ENCODE measurements around the gene AP2S1. TPM values are rescaled to one million over a fixed set of nuclear protein-coding genes. Genes with fewer than 3 reads are reported as not detected.

Gene AP2S1
- polyA plus RNA-seq, 1 donor (not counting 4 experiments of a cell fraction or from before 2014, with no cell fraction given): 183 TPM

- Histone ChIP-seq H3K27me3 (ENCODE audit: control insufficient read depth, extremely low read depth, insufficient read depth, low read length) (no peaks in the 10 kb centered on the region), H3K4me2 (ENCODE audit: control insufficient read depth, extremely low read depth, insufficient read depth, low read depth, low read length) (no peak overlapping the region), H3K4me3 (ENCODE audit: control insufficient read depth in 2 of 3, extremely low read depth in 1 of 3, insufficient read depth in 2 of 3, low read depth in 1 of 3, low read length in 3 of 3) (no peak overlapping the region), H4K20me1 (ENCODE audit: control insufficient read depth, extremely low read depth, insufficient read depth, low read length) (no peaks in the 10 kb centered on the region), H2AFZ (ENCODE audit: control insufficient read depth, low read length) (no peak overlapping the region), H3K27ac (ENCODE audit: control insufficient read depth, insufficient read depth, low read length) (peak overlapping the region; percentile 93), H3K9ac (ENCODE audit: control insufficient read depth, extremely low read depth, insufficient read depth, low read length) (no peak overlapping the region), H3K36me3 (ENCODE audit: control insufficient read depth in 2 of 2, extremely low read depth in 1 of 2, insufficient read depth in 2 of 2, low read length in 2 of 2) (no peaks in the 10 kb centered on the region), H3K9me1 (ENCODE audit: control insufficient read depth, extremely low read depth, insufficient read depth, low read length) (no peaks in the 10 kb centered on the region), H3K9me3 (ENCODE audit: control insufficient read depth, low read depth, low read length) (no peaks in the 10 kb centered on the region), H3K4me1 (ENCODE audit: control insufficient read depth, extremely low read depth, insufficient read depth, low read length) (peaks cover 7% of the 10 kb centered on the region), H3K79me2 (ENCODE audit: control insufficient read depth, insufficient read depth, low read length) (no peaks in the 10 kb centered on the region)
- no peak for FAIRE-seq
- TF ChIP-seq CTCF (optimal IDR thresholded peaks at IDR 0.05 in 1 of 3, IDR thresholded peaks at IDR 0.05 in 1 of 3, conservative IDR thresholded peaks at IDR 0.05 in 1 of 3; ENCODE audit: extremely low read depth in 1 of 3, insufficient read depth in 2 of 3, low read length in 3 of 3): no peak
- no peak for TF ChIP-seq EZH2 (IDR thresholded peaks at IDR 0.05; ENCODE audit: low read length)
- DNase-seq (ENCODE audit: low read depth, low spot score): no peak
- dilution Hi-C loops (cut with MboI; ENCODE audit: extremely low pct_ligation_motif_present, low sequenced_read_pairs): no loop called here
Observed at GRCh38 chr19:46828484-46828883, 22.2 kb downstream of the AP2S1 start.

- no peaks in the 10 kb centered on the region for H3K9me3 ChIP-seq (ENCODE audit: control insufficient read depth, low read depth, low read length)
- no peak overlapping the region for H3K9ac ChIP-seq (ENCODE audit: control insufficient read depth, extremely low read depth, insufficient read depth, low read length)
- FAIRE-seq (no peak), DNase-seq (ENCODE audit: low read depth, low spot score) (no peak)
- H3K36me3 ChIP-seq (ENCODE audit: control insufficient read depth in 2 of 2, extremely low read depth in 1 of 2, insufficient read depth in 2 of 2, low read length in 2 of 2): no peaks in the 10 kb centered on the region
- peak overlapping the region; percentile 1 for H3K4me2 ChIP-seq (ENCODE audit: control insufficient read depth, extremely low read depth, insufficient read depth, low read depth, low read length)
- H3K79me2 ChIP-seq (ENCODE audit: control insufficient read depth, insufficient read depth, low read length): no peaks in the 10 kb centered on the region
- H2AFZ ChIP-seq (ENCODE audit: control insufficient read depth, low read length): no peak overlapping the region
- H4K20me1 ChIP-seq (ENCODE audit: control insufficient read depth, extremely low read depth, insufficient read depth, low read length): no peaks in the 10 kb centered on the region
- peaks cover 22% of the 10 kb centered on the region for H3K4me1 ChIP-seq (ENCODE audit: control insufficient read depth, extremely low read depth, insufficient read depth, low read length)
- TF ChIP-seq EZH2 (IDR thresholded peaks at IDR 0.05; ENCODE audit: low read length) (no peak), CTCF (optimal IDR thresholded peaks at IDR 0.05 in 1 of 3, IDR thresholded peaks at IDR 0.05 in 1 of 3, conservative IDR thresholded peaks at IDR 0.05 in 1 of 3; ENCODE audit: extremely low read depth in 1 of 3, insufficient read depth in 2 of 3, low read length in 3 of 3) (no peak)
- dilution Hi-C loops (cut with MboI; ENCODE audit: extremely low pct_ligation_motif_present, low sequenced_read_pairs): no loop called here
- H3K27ac ChIP-seq (ENCODE audit: control insufficient read depth, insufficient read depth, low read length): no peak overlapping the region
- no peaks in the 10 kb centered on the region for H3K9me1 ChIP-seq (ENCODE audit: control insufficient read depth, extremely low read depth, insufficient read depth, low read length)
- H3K4me3 ChIP-seq (ENCODE audit: control insufficient read depth in 2 of 3, extremely low read depth in 1 of 3, insufficient read depth in 2 of 3, low read depth in 1 of 3, low read length in 3 of 3): no peak overlapping the region
- H3K27me3 ChIP-seq (ENCODE audit: control insufficient read depth, extremely low read depth, insufficient read depth, low read length): no peaks in the 10 kb centered on the region
Observed at GRCh38 chr19:46825731-46826055, 25.0 kb downstream of the AP2S1 start.

Data from keratinocyte (primary cell).